Stimulated activated CD4-positive, alpha-beta T cell treated with anti-CD3 and anti-CD28 coated beads, Interleukin-15, amount 100 ng/mL, for 1 hour (primary cell): Measurements from ENCODE around the gene LRRC26.
"Not testable (repeated sequence)": the region's sequence is repeated elsewhere in the genome, so short reads cannot be mapped to it uniquely, and the experiment has no call there.

ENCODE experiments used
- DNase-seq, 2 donors: peaks; one replicate each; pipeline ENCODE4 v3.0.0-alpha.2; 2020; ENCODE audit warnings: low read depth in 1 of 2, low spot score in 1 of 2

LRRC26 gene

GRCh38 chr9:137121927-137122795, 47.7 kb downstream of the LRRC26 start:
- DNase-seq: not testable (repeated sequence)
